Mesenchymal stem cell (in vitro differentiated cells and primary cell): Measurements from ENCODE around the gene PLGLB1. TPM values are rescaled to one million over a fixed set of nuclear protein-coding genes. Genes with fewer than 3 reads are reported as not detected.
"Not testable (repeated sequence)": the region's sequence is repeated elsewhere in the genome, so short reads cannot be mapped to it uniquely, and the experiment has no call there.

Experiments
- DNase-seq: peaks from one replicate; pipeline ENCODE4 v3.0.0-alpha.2; 2013
- H2AFZ ChIP-seq: one replicate; pipeline ENCODE4 v1.6.1; 2013; ENCODE audit warnings: low read depth, mild to moderate bottlenecking, control low read depth, inconsistent platforms, low read length, moderate library complexity
- H2AK5ac ChIP-seq: 2 replicates; pipeline ENCODE4 v1.6.1; 2013; ENCODE audit warnings: low read length, moderate library complexity, mild to moderate bottlenecking, inconsistent platforms; ENCODE audit not compliant: severe bottlenecking
- H2BK120ac ChIP-seq: one replicate; pipeline ENCODE4 v1.6.1; 2013; ENCODE audit warnings: low read depth, mild to moderate bottlenecking, inconsistent platforms, low read length, moderate library complexity
- H2BK12ac ChIP-seq, 2 experiments: one replicate each; pipeline ENCODE4 v1.6.1; 2013; ENCODE audit warnings: inconsistent platforms in 2 of 2, low read length in 2 of 2, mild to moderate bottlenecking in 2 of 2, moderate library complexity in 2 of 2, control low read depth in 1 of 2
- H2BK15ac ChIP-seq: one replicate; pipeline ENCODE4 v1.6.1; 2013; ENCODE audit warnings: mild to moderate bottlenecking, low read depth, inconsistent platforms; ENCODE audit not compliant: poor library complexity, severe bottlenecking
- H2BK5ac ChIP-seq: 2 replicates; pipeline ENCODE4 v1.6.1; 2013; ENCODE audit warnings: low read depth, mild to moderate bottlenecking, low read length, control low read depth, inconsistent platforms; ENCODE audit not compliant: poor library complexity, severe bottlenecking
- H3K14ac ChIP-seq, 2 experiments: one replicate each; pipeline ENCODE4 v1.6.1; 2013; ENCODE audit warnings: inconsistent platforms in 2 of 2, low read length in 2 of 2, control low read depth in 1 of 2, mild to moderate bottlenecking in 1 of 2, moderate library complexity in 1 of 2
- H3K18ac ChIP-seq, 2 experiments: one replicate each; pipeline ENCODE4 v1.6.1; 2013; ENCODE audit warnings: inconsistent platforms in 2 of 2, low read length in 2 of 2, control low read depth in 1 of 2, low read depth in 1 of 2, mild to moderate bottlenecking in 1 of 2
- H3K23ac ChIP-seq, 2 experiments: one replicate each; pipeline ENCODE4 v1.6.1; 2013; ENCODE audit warnings: inconsistent platforms in 2 of 2, low read length in 2 of 2, mild to moderate bottlenecking in 2 of 2, moderate library complexity in 2 of 2, control low read depth in 1 of 2
- H3K27ac ChIP-seq: 2 replicates; pipeline ENCODE4 v1.5.1; 2013; ENCODE audit warnings: mild to moderate bottlenecking, moderate library complexity, low read length, control low read depth, inconsistent platforms; ENCODE audit not compliant: poor library complexity, severe bottlenecking
- H3K27me3 ChIP-seq, 2 experiments: 2 replicates each; pipeline versions ENCODE4 v1.6.1 to v1.7.0; 2013; ENCODE audit warnings: low read length in 2 of 2, mild to moderate bottlenecking in 2 of 2, moderate library complexity in 2 of 2, control low read depth in 1 of 2, inconsistent platforms in 1 of 2; ENCODE audit not compliant: control insufficient read depth in 1 of 2, insufficient read depth in 1 of 2
- H3K36me3 ChIP-seq, 2 experiments: 2 replicates each; pipeline versions ENCODE4 v1.6.1 to v1.7.0; 2013; ENCODE audit warnings: low read length in 2 of 2, control low read depth in 1 of 2, inconsistent platforms in 1 of 2, low read depth in 1 of 2, mild to moderate bottlenecking in 1 of 2; ENCODE audit not compliant: insufficient read depth in 2 of 2, control insufficient read depth in 1 of 2
- H3K4ac ChIP-seq, 2 experiments: one replicate each; pipeline ENCODE4 v1.6.1; 2013; ENCODE audit warnings: inconsistent platforms in 2 of 2, low read length in 2 of 2, mild to moderate bottlenecking in 2 of 2, moderate library complexity in 2 of 2, control low read depth in 1 of 2, low read depth in 1 of 2
- H3K4me1 ChIP-seq: 2 replicates; pipeline ENCODE4 v1.6.1; 2013; ENCODE audit warnings: low read depth, low read length, control low read depth; ENCODE audit not compliant: control insufficient read depth, insufficient read depth
- H3K4me2 ChIP-seq: 2 replicates; pipeline ENCODE4 v1.6.1; 2013; ENCODE audit warnings: low read length, mild to moderate bottlenecking, inconsistent platforms; ENCODE audit not compliant: poor library complexity, severe bottlenecking
- H3K4me3 ChIP-seq, 2 experiments: 2 replicates each; pipeline versions ENCODE4 v1.5.1 to v1.7.0; 2013; ENCODE audit warnings: low read length in 2 of 2, mild to moderate bottlenecking in 2 of 2, control low read depth in 1 of 2, low read depth in 1 of 2; ENCODE audit not compliant: insufficient read depth in 1 of 2
- H3K79me1 ChIP-seq: replicated peaks from 2 replicates; pipeline ENCODE4 v1.6.1; 2013; ENCODE audit warnings: mild to moderate bottlenecking, control low read depth, low read length, inconsistent platforms; ENCODE audit not compliant: poor library complexity, severe bottlenecking
- H3K9ac ChIP-seq: 2 replicates; pipeline ENCODE4 v1.7.0; 2013; ENCODE audit warnings: mild to moderate bottlenecking, low read length, moderate library complexity
- H3K9me3 ChIP-seq: 2 replicates; pipeline ENCODE4 v1.7.0; 2013; ENCODE audit warnings: mild to moderate bottlenecking, low read length; ENCODE audit not compliant: control insufficient read depth
- H4K8ac ChIP-seq: one replicate; pipeline ENCODE4 v1.6.1; 2013; ENCODE audit warnings: inconsistent platforms, mild to moderate bottlenecking, low read length, moderate library complexity
- H4K91ac ChIP-seq: one replicate; pipeline ENCODE4 v1.6.1; 2013; ENCODE audit warnings: mild to moderate bottlenecking, low read length, inconsistent platforms
- WGBS: methylation state at CpG from one replicate; pipeline ENCODE4 v1.1.7; 2013; ENCODE audit warnings: mixed read lengths; 5-methylcytosine and 5-hydroxymethylcytosine counted together
- small RNA-seq: library from polyadenylated mRNA; stranded (forward); fragments of <200 nt; extraction: miRNeasy Mini kit (QIAGEN cat#:217004); gene quantifications from one replicate; pipeline ENCODE3, GENCODE V24; 2013; ENCODE audit warnings: low read depth

The PLGLB1 gene

DNA sequence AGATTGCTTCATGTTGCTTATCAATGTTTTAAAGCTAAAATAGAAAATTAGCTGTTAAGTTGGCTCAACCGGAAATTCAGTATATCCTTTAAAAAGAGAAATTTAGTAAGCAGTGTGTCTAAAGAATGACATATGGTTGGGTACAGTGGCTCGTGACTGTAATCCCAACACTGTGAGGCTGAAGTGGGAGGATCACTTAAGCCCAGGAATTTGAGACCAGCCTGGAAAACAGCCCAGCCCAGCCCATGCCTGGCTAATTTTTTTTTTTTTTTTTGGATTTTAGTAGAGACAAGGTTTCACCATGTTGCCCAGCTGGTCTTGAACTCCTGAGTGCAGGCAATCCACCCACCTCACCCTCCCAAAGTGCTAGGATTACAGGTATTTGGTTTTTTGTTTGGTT is 17.2 kb downstream of the PLGLB1 start:
- not testable (repeated sequence) for H3K36me3 ChIP-seq, H3K14ac ChIP-seq, H4K8ac ChIP-seq, H2AK5ac ChIP-seq, H3K4me2 ChIP-seq, H2BK12ac ChIP-seq, H3K23ac ChIP-seq, H3K27me3 ChIP-seq, H3K9ac ChIP-seq, H3K4me3 ChIP-seq, H3K4ac ChIP-seq, H2BK15ac ChIP-seq, H3K27ac ChIP-seq, H3K9me3 ChIP-seq, H3K79me1 ChIP-seq, H3K18ac ChIP-seq, H2BK120ac ChIP-seq, H2AFZ ChIP-seq, DNase-seq, H3K4me1 ChIP-seq, H4K91ac ChIP-seq, H2BK5ac ChIP-seq
- WGBS: no CpG with 5 or more reads among the region's 2 CpGs

Small RNAs within 50 kb of the gene (small RNA-seq; reads per million reads assigned to genes)
- not detected for gene AC125232.1
